GM12872 (cell line): Measurements from ENCODE around the gene NMRK1.

ENCODE experiments used
- CTCF ChIP-seq: IDR thresholded peaks from 3 replicates; pipeline ENCODE4 v1.5.1; 2011; ENCODE audit warnings: low read depth, mild to moderate bottlenecking, low read length, moderate library complexity; ENCODE audit not compliant: insufficient read depth

The NMRK1 gene

GRCh38 chr9:75039009-75039408 is 48.9 kb downstream of the NMRK1 start:
- TF ChIP-seq CTCF = no peak

DNA sequence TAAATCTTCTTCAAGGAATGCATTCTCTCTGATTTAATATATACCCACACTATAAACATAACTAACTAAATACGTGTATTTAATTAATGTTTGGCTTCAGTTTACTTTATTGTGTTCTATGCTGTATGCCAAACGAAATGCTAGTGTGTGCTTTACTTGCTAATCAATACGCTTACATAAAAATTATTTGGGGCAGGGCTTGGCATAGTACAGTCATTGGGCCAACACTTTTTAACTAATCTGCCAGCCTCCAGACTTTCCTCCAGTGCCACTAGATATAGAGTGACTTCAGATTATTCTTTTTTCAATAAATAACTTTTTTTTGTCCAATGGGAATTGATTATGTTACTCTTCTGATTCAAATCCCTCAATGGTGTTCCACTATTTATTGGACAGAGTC is 51.2 kb downstream of the NMRK1 start:
- no peak for TF ChIP-seq CTCF

GRCh38 chr9:75033791-75034473 is 54.0 kb downstream of the NMRK1 start:
- TF ChIP-seq CTCF = no peak

DNA sequence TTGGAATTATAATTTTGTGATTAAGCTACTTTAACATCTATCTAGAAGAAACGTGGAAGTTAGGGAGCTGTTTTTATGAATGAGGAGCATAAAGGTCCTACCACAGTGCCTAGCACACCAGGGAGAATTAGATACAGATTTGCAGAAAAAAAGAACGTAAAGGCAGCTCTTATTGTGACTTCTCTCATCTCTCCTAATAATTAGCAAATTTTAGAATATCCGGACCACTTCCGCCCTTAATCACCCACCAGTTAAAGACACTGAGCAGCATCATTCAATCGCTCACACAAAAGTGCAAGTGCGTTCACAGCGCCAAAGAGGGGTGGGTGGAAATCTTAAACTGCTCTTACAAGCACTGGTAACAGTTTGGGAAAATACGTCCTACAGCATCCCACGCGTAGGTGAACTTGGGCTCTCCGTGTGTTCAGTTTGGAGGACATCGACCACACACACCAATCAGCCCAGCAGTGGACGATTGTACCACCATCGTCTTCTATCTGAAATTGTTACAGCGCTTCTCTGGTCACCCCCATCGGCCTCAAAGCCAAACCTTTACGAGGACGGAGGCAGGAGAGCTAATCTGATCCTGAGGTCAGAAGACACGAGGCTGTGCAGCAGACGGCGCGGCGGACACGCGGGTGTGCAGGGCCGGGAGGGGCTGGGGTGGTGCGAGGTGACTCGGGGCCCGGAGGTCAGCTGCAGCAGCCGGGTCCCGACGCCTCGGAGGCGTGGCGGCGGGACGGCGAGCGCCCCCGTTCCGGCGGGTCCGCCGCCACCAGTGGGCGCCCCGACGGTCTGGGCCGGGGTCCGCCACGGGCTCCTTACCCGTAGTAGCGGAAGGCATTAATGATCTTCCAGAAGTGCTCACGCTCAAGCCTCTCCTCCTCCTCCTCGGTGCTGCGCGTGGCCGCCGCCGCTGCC is 60.5 kb downstream of the NMRK1 start:
- TF ChIP-seq CTCF = no peak

DNA sequence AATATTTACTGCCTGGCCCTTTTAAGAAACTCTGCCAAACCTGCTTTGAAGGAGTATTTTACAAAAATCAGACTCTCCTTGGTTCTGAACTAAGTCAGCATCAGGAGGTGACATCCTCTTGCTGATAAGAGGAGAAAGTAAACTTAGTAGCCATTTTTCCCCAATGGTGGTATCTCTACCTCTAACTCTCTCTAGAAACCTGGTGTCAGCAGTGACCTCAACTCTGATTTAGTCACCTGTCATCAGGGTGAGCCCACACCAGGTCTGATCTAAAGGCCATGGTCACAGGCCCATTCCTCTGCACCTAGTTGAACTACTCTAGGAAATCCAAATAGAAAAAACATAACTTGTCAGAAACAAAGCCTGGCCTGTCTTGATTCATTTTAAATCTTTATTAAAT is 64.1 kb downstream of the NMRK1 start:
- TF ChIP-seq CTCF = no peak

DNA sequence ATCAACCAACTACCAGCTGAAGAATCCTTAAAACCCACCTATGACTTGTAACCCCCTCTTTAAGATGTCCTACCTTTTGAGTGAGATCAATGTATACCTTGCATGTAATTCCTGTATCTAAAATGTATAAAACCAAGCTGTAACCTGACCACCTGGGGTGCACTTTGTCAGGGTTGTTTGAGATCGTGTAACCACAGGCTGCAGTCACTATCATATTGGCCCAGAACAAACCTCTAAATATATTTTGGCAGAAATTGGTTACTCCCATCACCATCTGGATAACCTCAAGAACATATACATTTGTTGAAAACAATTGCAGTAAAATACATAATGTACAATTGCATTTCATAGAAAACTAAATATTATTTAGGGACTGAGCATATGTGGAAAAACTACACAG is 68.3 kb downstream of the NMRK1 start:
- no peak for TF ChIP-seq CTCF

GRCh38 chr9:75019022-75019421 is 68.9 kb downstream of the NMRK1 start:
- no peak for TF ChIP-seq CTCF
